Keratinocyte (primary cell): ENCODE results near the gene CNDP2. TPM values are rescaled to one million over a fixed set of nuclear protein-coding genes. Genes with fewer than 3 reads are reported as not detected.

Experiments
- DNase-seq: peaks from one replicate; pipeline ENCODE4 v3.0.0-alpha.2; 2011; ENCODE audit warnings: low read depth, missing footprints, low spot score
- FAIRE-seq: peaks from 2 replicates; lab custom pipeline; 2011; peaks lifted over from hg19 to GRCh38; lab: Jason Lieb, UNC
- H2AFZ ChIP-seq: 2 replicates; pipeline ENCODE4 v1.6.0; 2012; ENCODE audit warnings: low read length, control low read depth, inconsistent platforms; ENCODE audit not compliant: control insufficient read depth
- H3K27ac ChIP-seq: 2 replicates; pipeline ENCODE4 v1.5.1; 2011; ENCODE audit warnings: low read length; ENCODE audit not compliant: control insufficient read depth, insufficient read depth
- H3K27me3 ChIP-seq: 3 replicates; pipeline ENCODE4 v1.6.0; 2011; ENCODE audit warnings: low read length; ENCODE audit not compliant: control insufficient read depth, insufficient read depth; ENCODE audit errors: extremely low read depth
- H3K36me3 ChIP-seq, 2 experiments: 2 replicates in 1 of 2; 3 replicates in 1 of 2; pipeline ENCODE4 v1.5.1; 2011; ENCODE audit warnings: low read length in 2 of 2, mild to moderate bottlenecking in 1 of 2; ENCODE audit not compliant: control insufficient read depth in 2 of 2, insufficient read depth in 2 of 2; ENCODE audit errors: extremely low read depth in 1 of 2
- H3K4me1 ChIP-seq: 3 replicates; pipeline ENCODE4 v1.5.1; 2011; ENCODE audit warnings: low read length; ENCODE audit not compliant: control insufficient read depth, insufficient read depth; ENCODE audit errors: extremely low read depth
- H3K4me2 ChIP-seq: 3 replicates; pipeline ENCODE4 v1.6.0; 2011; ENCODE audit warnings: low read depth, low read length; ENCODE audit not compliant: control insufficient read depth, insufficient read depth; ENCODE audit errors: extremely low read depth
- H3K4me3 ChIP-seq, 3 experiments: fragments of 200-600 bp in 1 of 3; sonication (generic) in 1 of 3; 2 replicates in 2 of 3; 3 replicates in 1 of 3; pipeline ENCODE4 v1.5.1; 2011 to 2016; ENCODE audit warnings: low read length in 3 of 3, mild to moderate bottlenecking in 3 of 3, control low read depth in 2 of 3, inconsistent platforms in 1 of 3, low read depth in 1 of 3, mixed read lengths in 1 of 3, mixed run types in 1 of 3, moderate library complexity in 1 of 3; ENCODE audit not compliant: control insufficient read depth in 2 of 3, insufficient read depth in 2 of 3; ENCODE audit errors: extremely low read depth in 1 of 3
- H3K79me2 ChIP-seq: 2 replicates; pipeline ENCODE4 v1.6.0; 2012; ENCODE audit warnings: low read length; ENCODE audit not compliant: control insufficient read depth, insufficient read depth
- H3K9ac ChIP-seq: 3 replicates; pipeline ENCODE4 v1.6.0; 2011; ENCODE audit warnings: low read length; ENCODE audit not compliant: control insufficient read depth, insufficient read depth; ENCODE audit errors: extremely low read depth
- H3K9me1 ChIP-seq: 3 replicates; pipeline ENCODE4 v1.6.0; 2011; ENCODE audit warnings: low read length; ENCODE audit not compliant: control insufficient read depth, insufficient read depth; ENCODE audit errors: extremely low read depth
- H3K9me3 ChIP-seq: 2 replicates; pipeline ENCODE4 v1.5.1; 2012; ENCODE audit warnings: low read depth, low read length; ENCODE audit not compliant: control insufficient read depth
- H4K20me1 ChIP-seq: 3 replicates; pipeline ENCODE4 v1.6.0; 2011; ENCODE audit warnings: low read length; ENCODE audit not compliant: control insufficient read depth, insufficient read depth; ENCODE audit errors: extremely low read depth
- CTCF ChIP-seq, 3 experiments: IDR thresholded peaks in 1 of 3; conservative IDR thresholded peaks in 1 of 3; optimal IDR thresholded peaks in 1 of 3; 2 replicates in 2 of 3; 3 replicates in 1 of 3; pipeline versions ENCODE3 to v1.5.1; 2011; ENCODE audit warnings: low read length in 3 of 3, mild to moderate bottlenecking in 3 of 3, moderate library complexity in 2 of 3, control low read depth in 1 of 3, inconsistent platforms in 1 of 3; ENCODE audit not compliant: insufficient read depth in 2 of 3; ENCODE audit errors: extremely low read depth in 1 of 3
- EZH2 ChIP-seq: IDR thresholded peaks from one replicate; pipeline ENCODE4 v1.6.1; 2012; ENCODE audit warnings: inconsistent platforms, mild to moderate bottlenecking, low read length, moderate library complexity
- dilution Hi-C: fragments of 300-500 bp; cut with MboI; formaldehyde crosslinking; loops from one replicate; pipeline ENCODE4 v1.7.0; 2020; ENCODE audit warnings: low sequenced_read_pairs; ENCODE audit not compliant: extremely low pct_ligation_motif_present
- polyA plus RNA-seq, 5 experiments: library from polyadenylated mRNA; depleted of rRNA in 3 of 5; stranded (reverse) in 3 of 5; stranded (forward) in 1 of 5; unstranded in 1 of 5; fragments of >200 nt; gene quantifications; 1 replicate in 1 of 5; 2 replicates in 3 of 5; 3 replicates in 1 of 5; pipeline versions ENCODE4 v1.2.1 to v1.2.3, GENCODE V29; 2011 to 2012; ENCODE audit warnings: missing spikeins in 2 of 5, low read depth in 1 of 5, low replicate concordance in 1 of 5

CNDP2 gene
- polyA plus RNA-seq, 1 donor (not counting 4 experiments of a cell fraction or from before 2014, with no cell fraction given): 126 TPM

GRCh38 chr18:74514860-74515495 is 18.8 kb downstream of the CNDP2 start:
- no peak for TF ChIP-seq EZH2
- TF ChIP-seq CTCF (optimal IDR thresholded peaks at IDR 0.05 in 1 of 3, IDR thresholded peaks at IDR 0.05 in 1 of 3, conservative IDR thresholded peaks at IDR 0.05 in 1 of 3; ENCODE audit: extremely low read depth in 1 of 3, insufficient read depth in 2 of 3, low read length in 3 of 3): no peak
- peaks cover 43 to 47% of the 10 kb centered on the region in 2 experiments for H3K36me3 ChIP-seq
- no peaks in the 10 kb centered on the region for H3K9me1 ChIP-seq
- dilution Hi-C loops: no loop called here
- H3K79me2 ChIP-seq: peaks cover 9% of the 10 kb centered on the region
- no peak overlapping the region for H3K4me3 ChIP-seq
- no peaks in the 10 kb centered on the region for H3K27me3 ChIP-seq
- no peaks in the 10 kb centered on the region for H3K9me3 ChIP-seq
- DNase-seq (no peak), FAIRE-seq (no peak)
- no peaks in the 10 kb centered on the region for H3K4me1 ChIP-seq
- H3K4me2 ChIP-seq: no peak overlapping the region
- no peak overlapping the region for H3K9ac ChIP-seq
- H2AFZ ChIP-seq: no peak overlapping the region
- no peaks in the 10 kb centered on the region for H4K20me1 ChIP-seq
- no peak overlapping the region for H3K27ac ChIP-seq

- dilution Hi-C loops: no loop called here
- no peak overlapping the region for H2AFZ ChIP-seq
- H3K27ac ChIP-seq: no peak overlapping the region
- H3K9ac ChIP-seq: no peak overlapping the region
- H3K4me1 ChIP-seq: no peaks in the 10 kb centered on the region
- no peak for FAIRE-seq
- no peak overlapping the region for H3K4me3 ChIP-seq
- no peaks in the 10 kb centered on the region for H3K27me3 ChIP-seq
- TF ChIP-seq EZH2: no peak
- H4K20me1 ChIP-seq: no peaks in the 10 kb centered on the region
- no peak for DNase-seq
- H3K36me3 ChIP-seq: peaks cover 39 to 48% of the 10 kb centered on the region in 2 experiments
- H3K79me2 ChIP-seq: peaks cover 9% of the 10 kb centered on the region
- no peak overlapping the region for H3K4me2 ChIP-seq
- no peaks in the 10 kb centered on the region for H3K9me1 ChIP-seq
- H3K9me3 ChIP-seq: no peaks in the 10 kb centered on the region
Observed at GRCh38 chr18:74515620-74516231, 19.6 kb downstream of the CNDP2 start.
